Hematopoietic multipotent progenitor cell treated with erythropoietin and hydrocortisone succinate and interleukin-3 and kit ligand, for 4 days (in vitro differentiated cells): ENCODE data around the gene AK2.
"Not testable (repeated sequence)": the region's sequence is repeated elsewhere in the genome, so short reads cannot be mapped to it uniquely, and the experiment has no call there.

Experiments used
- DNase-seq: peaks from one replicate; pipeline ENCODE4 v3.0.0-alpha.2; 2015

Gene AK2

GRCh38 chr1:33050221-33051076, 13.8 kb upstream of the AK2 start:
- peak; percentile 46 for DNase-seq

GRCh38 chr1:33049371-33049770, 12.7 kb upstream of the AK2 start:
- DNase-seq = peak; percentile 35

GRCh38 chr1:33048426-33048825, 11.7 kb upstream of the AK2 start:
- no peak for DNase-seq

- no peak for DNase-seq
These were observed 11.2 kb upstream of the AK2 start for GRCh38 chr1:33047839-33048305.

GRCh38 chr1:33047290-33047689, 10.6 kb upstream of the AK2 start:
- DNase-seq = no peak

- DNase-seq = not testable (repeated sequence)
These were observed 9.6 kb upstream of the AK2 start for GRCh38 chr1:33046234-33046633.

- peak; percentile 82 for DNase-seq
These were observed 9.1 kb upstream of the AK2 start for GRCh38 chr1:33045814-33046213.

GRCh38 chr1:33045246-33045645, 8.6 kb upstream of the AK2 start:
- DNase-seq = peak; percentile 33

GRCh38 chr1:33043267-33044092, 6.8 kb upstream of the AK2 start:
- no peak for DNase-seq

- no peak for DNase-seq
These were observed 6.1 kb upstream of the AK2 start for GRCh38 chr1:33042831-33043230.

- no peak for DNase-seq
These were observed 4.3 kb upstream of the AK2 start for GRCh38 chr1:33041026-33041425.

GRCh38 chr1:33039840-33040239, 3.2 kb upstream of the AK2 start:
- DNase-seq = peak; percentile 75

- DNase-seq = peak; percentile 65
These were observed 595 bp downstream of the AK2 start for GRCh38 chr1:33036051-33036525.

GRCh38 chr1:33032126-33032869, 4.4 kb downstream of the AK2 start:
- peak; percentile 69 for DNase-seq

- peak; percentile 48 for DNase-seq
These were observed 5.2 kb downstream of the AK2 start for GRCh38 chr1:33031506-33031905.

- DNase-seq = peak; percentile 63
These were observed 6.1 kb downstream of the AK2 start for GRCh38 chr1:33030575-33030974.

- no peak for DNase-seq
These were observed 6.8 kb downstream of the AK2 start for GRCh38 chr1:33029921-33030320.

GRCh38 chr1:33029209-33029608, 7.5 kb downstream of the AK2 start:
- DNase-seq = no peak

- no peak for DNase-seq
These were observed 10.9 kb downstream of the AK2 start for GRCh38 chr1:33025761-33026160.

GRCh38 chr1:33025180-33025569, 11.5 kb downstream of the AK2 start:
- DNase-seq = no peak

- DNase-seq = not testable (repeated sequence)
These were observed 12.1 kb downstream of the AK2 start for GRCh38 chr1:33024430-33025179.

GRCh38 chr1:33022650-33023200, 14.0 kb downstream of the AK2 start:
- peak; percentile 66 for DNase-seq
